Erythroblast (primary cell): ENCODE measurements around the gene MEGF11.

Experiments used
- DNase-seq, 2 experiments: peaks; one replicate each; lab custom pipeline; 2025; lab: John Stamatoyannopoulos, UW
- GATA1 ChIP-seq: IDR thresholded peaks from 2 replicates; pipeline ENCODE4 v1.6.1; 2011; ENCODE audit warnings: low read depth, mild to moderate bottlenecking, control low read depth, low read length, moderate library complexity
- POLR2A ChIP-seq: IDR thresholded peaks from 2 replicates; pipeline ENCODE4 v1.6.1; 2011; ENCODE audit warnings: mild to moderate bottlenecking, low read length

Gene MEGF11

GRCh38 chr15:66103293-66103590 lies 150.3 kb downstream of the MEGF11 start:
- no peak for DNase-seq
- TF ChIP-seq GATA1 (no peak), POLR2A (no peak)

GRCh38 chr15:66102563-66103292 lies 150.8 kb downstream of the MEGF11 start:
- no peak for TF ChIP-seq GATA1
- TF ChIP-seq POLR2A, result no peak
- no peak for DNase-seq

- TF ChIP-seq POLR2A (no peak), GATA1 (no peak)
Measured at GRCh38 chr15:66101715-66102395, 151.7 kb downstream of the MEGF11 start.

GRCh38 chr15:66100761-66101160 lies 152.8 kb downstream of the MEGF11 start:
- DNase-seq, result no peak

More at GRCh38 chr15:66101715-66102395, 151.7 kb downstream of the MEGF11 start:
- DNase-seq, result no peak

DNA sequence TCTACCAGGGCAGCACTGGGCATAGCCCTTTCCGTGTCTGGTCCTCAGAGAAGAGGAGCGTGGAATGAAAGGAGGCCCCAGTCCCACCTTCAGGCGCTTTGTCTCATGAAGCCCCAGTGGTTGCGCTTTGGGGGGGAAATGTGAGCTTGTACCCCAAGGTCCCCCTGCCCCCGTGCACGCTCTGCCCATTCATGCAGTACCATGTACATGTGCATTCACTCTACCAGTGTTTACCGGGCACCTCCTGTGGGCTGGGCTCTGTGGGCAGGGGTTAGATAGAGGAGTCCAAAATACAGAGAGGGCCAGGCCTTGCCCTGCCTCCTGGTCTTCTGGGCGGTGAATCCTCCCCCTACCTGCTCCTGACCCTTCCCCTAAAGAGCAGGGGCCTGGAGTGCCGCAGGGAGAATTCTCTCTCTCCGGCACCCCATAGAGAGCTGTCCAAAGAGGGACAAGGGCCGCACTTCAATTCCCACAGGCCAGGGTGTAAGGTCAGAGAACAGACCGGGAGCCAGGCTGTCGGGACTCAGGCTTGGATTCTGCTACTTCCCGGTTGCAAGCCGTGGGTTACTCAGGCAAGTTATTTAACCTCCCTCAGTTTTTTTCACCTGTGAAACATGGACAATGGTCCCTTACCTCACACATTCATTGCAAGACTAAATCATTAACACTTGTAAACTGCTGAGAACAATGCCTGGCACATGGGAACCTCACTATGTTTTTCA lies 153.4 kb downstream of the MEGF11 start:
- no peak for TF ChIP-seq GATA1
- no peak for TF ChIP-seq POLR2A
- DNase-seq, result no peak

More at GRCh38 chr15:66100761-66101160, 152.8 kb downstream of the MEGF11 start:
- no peak for TF ChIP-seq GATA1

- TF ChIP-seq GATA1, result no peak
- no peak for TF ChIP-seq POLR2A
- DNase-seq, result no peak
Measured at GRCh38 chr15:66098022-66098363, 155.6 kb downstream of the MEGF11 start.

- DNase-seq, result no peak
- TF ChIP-seq POLR2A, result no peak
- TF ChIP-seq GATA1, result no peak
Measured at GRCh38 chr15:66097151-66098021, 156.2 kb downstream of the MEGF11 start.

DNA sequence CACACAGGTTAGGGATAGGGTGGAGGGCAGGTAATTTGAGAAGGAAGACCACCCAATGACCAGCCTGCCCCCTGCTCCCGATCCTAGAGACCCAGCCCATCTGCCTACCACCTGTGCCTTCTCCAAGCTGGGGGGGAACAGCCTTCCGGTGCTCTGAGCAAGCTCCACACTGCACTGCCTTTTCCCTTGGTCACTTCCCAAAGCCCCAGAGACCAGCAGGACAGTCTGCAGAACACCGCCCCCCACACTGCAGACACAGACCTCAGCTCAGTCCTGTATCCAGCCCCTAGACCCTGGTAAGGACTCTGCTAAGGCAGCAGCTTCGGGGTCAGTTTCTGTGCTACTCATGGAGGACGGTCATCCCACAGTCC lies 156.9 kb downstream of the MEGF11 start:
- no peak for DNase-seq
- TF ChIP-seq GATA1 (no peak), POLR2A (no peak)

- no peak for TF ChIP-seq POLR2A
- TF ChIP-seq GATA1, result no peak
- no peak for DNase-seq
Measured at GRCh38 chr15:66095871-66096687, 157.5 kb downstream of the MEGF11 start.

DNA sequence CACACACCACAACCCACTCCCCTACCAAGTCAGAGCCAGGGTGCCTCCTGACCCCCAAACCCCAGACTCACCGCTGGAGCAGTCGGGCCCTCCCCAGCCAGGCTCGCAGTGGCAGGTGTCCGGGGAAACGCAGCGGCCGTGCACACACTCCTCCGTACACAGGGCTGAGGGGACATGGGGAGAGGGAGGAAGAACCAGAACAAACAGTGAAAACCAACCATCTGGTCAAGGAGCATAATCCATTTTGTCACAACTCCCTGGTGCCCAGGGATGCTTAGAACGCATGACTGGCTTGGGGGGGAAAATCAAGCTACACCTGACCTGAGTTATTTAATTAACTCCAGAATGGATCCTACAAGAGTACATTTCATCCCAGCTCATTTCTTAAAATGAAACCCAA lies 159.2 kb downstream of the MEGF11 start:
- DNase-seq, result no peak
- TF ChIP-seq POLR2A, result no peak
- TF ChIP-seq GATA1, result no peak

- no peak for TF ChIP-seq GATA1
- no peak for DNase-seq
Measured at GRCh38 chr15:66092053-66093016, 161.2 kb downstream of the MEGF11 start.

GRCh38 chr15:66089509-66089908 lies 164.0 kb downstream of the MEGF11 start:
- DNase-seq, result no peak
- no peak for TF ChIP-seq POLR2A
- TF ChIP-seq GATA1, result no peak
